ENCODE data around the gene LACTB.

LACTB gene

DNA sequence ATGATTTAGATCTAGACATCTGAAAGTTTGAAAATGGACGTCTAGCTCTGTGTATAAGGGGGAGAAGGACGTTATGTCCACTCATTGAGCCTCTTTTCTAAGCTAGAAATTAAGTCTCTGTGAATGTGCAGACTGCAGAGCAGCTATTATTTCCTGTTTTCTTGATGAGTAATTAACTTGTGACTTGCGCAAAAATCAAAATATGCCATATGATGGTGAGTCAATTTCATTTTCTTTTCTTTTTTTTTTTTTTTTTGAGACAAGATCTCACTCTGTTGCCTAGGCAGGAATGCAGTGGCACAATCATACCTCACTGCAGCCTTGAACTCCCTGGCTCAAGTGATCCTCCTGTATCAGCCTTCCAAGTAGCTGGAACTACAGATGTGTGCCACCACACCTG is 14.1 kb downstream of the LACTB start:
- Histone ChIP-seq H3K4me2 (ENCODE audit: low read length) (no peak overlapping the region), H4K8ac (ENCODE audit: low read depth, low read length) (no peak overlapping the region), H3K4me1 (ENCODE audit: control insufficient read depth in 1 of 2, insufficient read depth in 2 of 2, low read length in 2 of 2) (no peaks in the 10 kb centered on the region), H3K36me3 (ENCODE audit: control insufficient read depth in 1 of 2, insufficient read depth in 2 of 2, low read length in 2 of 2) (peaks cover under 1 to 1% of the 10 kb centered on the region in 2 experiments), H3K4ac (ENCODE audit: low read depth, low read length) (no peak overlapping the region), H2BK5ac (ENCODE audit: low read depth, low read length, poor library complexity) (no peak overlapping the region), H3K4me3 (ENCODE audit: low read depth, low read length) (no peak overlapping the region), H2BK12ac (ENCODE audit: low read length) (no peak overlapping the region), H3K18ac (ENCODE audit: low read length) (no peak overlapping the region), H2AFZ (ENCODE audit: insufficient read depth, low read length, poor library complexity) (no peak overlapping the region), H3K23ac (ENCODE audit: low read length) (no peak overlapping the region), H4K91ac (ENCODE audit: low read depth, low read length) (no peak overlapping the region), H4K12ac (ENCODE audit: low read depth, low read length) (no peak overlapping the region), H2BK120ac (ENCODE audit: insufficient read depth, low read length, poor library complexity) (no peak overlapping the region), H2AK5ac (ENCODE audit: low read length) (no peak overlapping the region), H3K9ac (ENCODE audit: low read length) (no peak overlapping the region), H3K27me3 (ENCODE audit: insufficient read depth, low read length) (no peaks in the 10 kb centered on the region), H3K9me3 (ENCODE audit: insufficient read depth, low read depth, low read length) (no peaks in the 10 kb centered on the region), H3K79me1 (ENCODE audit: low read length) (no peaks in the 10 kb centered on the region), H3K79me2 (ENCODE audit: control insufficient read depth, insufficient read depth, low read length, poor library complexity) (no peaks in the 10 kb centered on the region), H3K14ac (ENCODE audit: low read length) (no peak overlapping the region), H3K27ac (ENCODE audit: low read depth, low read length) (no peak overlapping the region)
- peak; percentile 50 to 85 for DNase-seq
- no CpG with 5 or more reads among the region's 3 CpGs for WGBS (ENCODE audit: extremely low coverage, insufficient coverage, insufficient read length)

GRCh38 chr15:63136742-63137141 is 15.1 kb downstream of the LACTB start:
- no peak overlapping the region for H4K8ac ChIP-seq (ENCODE audit: low read depth, low read length)
- no peak overlapping the region for H3K9ac ChIP-seq (ENCODE audit: low read length)
- H3K9me3 ChIP-seq (ENCODE audit: insufficient read depth, low read depth, low read length), result no peaks in the 10 kb centered on the region
- no CpG with 5 or more reads among the region's 2 CpGs for WGBS (ENCODE audit: extremely low coverage, insufficient coverage, insufficient read length)
- no peaks in the 10 kb centered on the region for H3K79me2 ChIP-seq (ENCODE audit: control insufficient read depth, insufficient read depth, low read length, poor library complexity)
- no peaks in the 10 kb centered on the region for H3K4me1 ChIP-seq (ENCODE audit: control insufficient read depth in 1 of 2, insufficient read depth in 2 of 2, low read length in 2 of 2)
- no peak overlapping the region for H2AFZ ChIP-seq (ENCODE audit: insufficient read depth, low read length, poor library complexity)
- DNase-seq, result peak in 1 of 2 donors; percentile 46
- H2BK12ac ChIP-seq (ENCODE audit: low read length), result no peak overlapping the region
- no peak overlapping the region for H3K4ac ChIP-seq (ENCODE audit: low read depth, low read length)
- H3K4me2 ChIP-seq (ENCODE audit: low read length), result no peak overlapping the region
- H3K18ac ChIP-seq (ENCODE audit: low read length), result no peak overlapping the region
- H3K14ac ChIP-seq (ENCODE audit: low read length), result no peak overlapping the region
- H2BK5ac ChIP-seq (ENCODE audit: low read depth, low read length, poor library complexity), result no peak overlapping the region
- no peaks in the 10 kb centered on the region for H3K79me1 ChIP-seq (ENCODE audit: low read length)
- no peak overlapping the region for H3K4me3 ChIP-seq (ENCODE audit: low read depth, low read length)
- peaks cover 0 to 2% of the 10 kb centered on the region in 2 experiments for H3K36me3 ChIP-seq (ENCODE audit: control insufficient read depth in 1 of 2, insufficient read depth in 2 of 2, low read length in 2 of 2)
- H3K27ac ChIP-seq (ENCODE audit: low read depth, low read length), result no peak overlapping the region
- H4K91ac ChIP-seq (ENCODE audit: low read depth, low read length), result no peak overlapping the region
- no peak overlapping the region for H4K12ac ChIP-seq (ENCODE audit: low read depth, low read length)
- H3K23ac ChIP-seq (ENCODE audit: low read length), result no peak overlapping the region
- H2BK120ac ChIP-seq (ENCODE audit: insufficient read depth, low read length, poor library complexity), result no peak overlapping the region
- H2AK5ac ChIP-seq (ENCODE audit: low read length), result no peak overlapping the region
- H3K27me3 ChIP-seq (ENCODE audit: insufficient read depth, low read length), result no peaks in the 10 kb centered on the region

DNA sequence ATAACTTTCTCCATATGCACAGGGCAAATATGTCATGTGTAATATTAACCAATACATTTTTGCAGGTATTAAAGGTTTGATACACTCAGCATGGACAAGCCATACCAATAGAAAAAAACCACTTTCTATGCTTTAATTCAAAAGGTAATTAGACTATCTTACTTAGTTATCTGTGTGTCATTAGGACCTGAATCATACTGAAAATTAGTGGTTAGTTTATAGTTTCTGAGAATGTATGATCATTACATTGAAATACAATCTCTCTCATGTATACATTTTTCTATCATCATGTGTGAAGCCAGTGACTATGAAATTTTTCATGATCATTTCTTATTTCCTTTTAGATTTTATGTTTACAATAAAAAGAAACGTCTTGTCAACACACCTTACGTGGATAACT is 19.3 kb downstream of the LACTB start:
- Histone ChIP-seq H3K14ac (ENCODE audit: low read length) (no peak overlapping the region), H2AFZ (ENCODE audit: insufficient read depth, low read length, poor library complexity) (no peak overlapping the region), H3K4me1 (ENCODE audit: control insufficient read depth in 1 of 2, insufficient read depth in 2 of 2, low read length in 2 of 2) (no peaks in the 10 kb centered on the region), H4K8ac (ENCODE audit: low read depth, low read length) (no peak overlapping the region), H2BK120ac (ENCODE audit: insufficient read depth, low read length, poor library complexity) (no peak overlapping the region), H3K36me3 (ENCODE audit: control insufficient read depth in 1 of 2, insufficient read depth in 2 of 2, low read length in 2 of 2) (peaks cover 0 to 2% of the 10 kb centered on the region in 2 experiments), H4K91ac (ENCODE audit: low read depth, low read length) (no peak overlapping the region), H3K4ac (ENCODE audit: low read depth, low read length) (no peak overlapping the region), H2BK12ac (ENCODE audit: low read length) (no peak overlapping the region), H3K27ac (ENCODE audit: low read depth, low read length) (no peak overlapping the region), H3K4me2 (ENCODE audit: low read length) (no peak overlapping the region), H3K4me3 (ENCODE audit: low read depth, low read length) (no peak overlapping the region), H2AK5ac (ENCODE audit: low read length) (no peak overlapping the region), H3K27me3 (ENCODE audit: insufficient read depth, low read length) (no peaks in the 10 kb centered on the region), H2BK5ac (ENCODE audit: low read depth, low read length, poor library complexity) (no peak overlapping the region), H3K23ac (ENCODE audit: low read length) (no peak overlapping the region), H3K9ac (ENCODE audit: low read length) (no peak overlapping the region), H3K79me2 (ENCODE audit: control insufficient read depth, insufficient read depth, low read length, poor library complexity) (no peaks in the 10 kb centered on the region), H4K12ac (ENCODE audit: low read depth, low read length) (no peak overlapping the region), H3K79me1 (ENCODE audit: low read length) (no peaks in the 10 kb centered on the region), H3K9me3 (ENCODE audit: insufficient read depth, low read depth, low read length) (no peaks in the 10 kb centered on the region), H3K18ac (ENCODE audit: low read length) (no peak overlapping the region)
- no CpG with 5 or more reads among the region's 2 CpGs for WGBS (ENCODE audit: extremely low coverage, insufficient coverage, insufficient read length)
- no peak for DNase-seq

GRCh38 chr15:63145426-63145825 is 23.8 kb downstream of the LACTB start:
- H3K36me3 ChIP-seq (ENCODE audit: control insufficient read depth in 1 of 2, insufficient read depth in 2 of 2, low read length in 2 of 2), result peaks cover 5 to 9% of the 10 kb centered on the region in 2 experiments
- no peak for DNase-seq
- H3K4me1 ChIP-seq (ENCODE audit: control insufficient read depth in 1 of 2, insufficient read depth in 2 of 2, low read length in 2 of 2), result no peaks in the 10 kb centered on the region
- no peak overlapping the region for H3K18ac ChIP-seq (ENCODE audit: low read length)
- no peak overlapping the region for H4K12ac ChIP-seq (ENCODE audit: low read depth, low read length)
- no peak overlapping the region for H2BK120ac ChIP-seq (ENCODE audit: insufficient read depth, low read length, poor library complexity)
- no CpG with 5 or more reads among the region's 2 CpGs for WGBS (ENCODE audit: extremely low coverage, insufficient coverage, insufficient read length)
- H3K9me3 ChIP-seq (ENCODE audit: insufficient read depth, low read depth, low read length), result no peaks in the 10 kb centered on the region
- H3K23ac ChIP-seq (ENCODE audit: low read length), result no peak overlapping the region
- H3K4ac ChIP-seq (ENCODE audit: low read depth, low read length), result no peak overlapping the region
- H3K79me2 ChIP-seq (ENCODE audit: control insufficient read depth, insufficient read depth, low read length, poor library complexity), result no peaks in the 10 kb centered on the region
- no peak overlapping the region for H3K4me2 ChIP-seq (ENCODE audit: low read length)
- H3K27me3 ChIP-seq (ENCODE audit: insufficient read depth, low read length), result no peaks in the 10 kb centered on the region
- H2AFZ ChIP-seq (ENCODE audit: insufficient read depth, low read length, poor library complexity), result no peak overlapping the region
- no peak overlapping the region for H2BK5ac ChIP-seq (ENCODE audit: low read depth, low read length, poor library complexity)
- no peak overlapping the region for H4K8ac ChIP-seq (ENCODE audit: low read depth, low read length)
- H3K27ac ChIP-seq (ENCODE audit: low read depth, low read length), result no peak overlapping the region
- H2BK12ac ChIP-seq (ENCODE audit: low read length), result no peak overlapping the region
- no peak overlapping the region for H4K91ac ChIP-seq (ENCODE audit: low read depth, low read length)
- H2AK5ac ChIP-seq (ENCODE audit: low read length), result no peak overlapping the region
- H3K9ac ChIP-seq (ENCODE audit: low read length), result no peak overlapping the region
- no peak overlapping the region for H3K4me3 ChIP-seq (ENCODE audit: low read depth, low read length)
- no peak overlapping the region for H3K14ac ChIP-seq (ENCODE audit: low read length)
- no peaks in the 10 kb centered on the region for H3K79me1 ChIP-seq (ENCODE audit: low read length)
